Gastrocnemius medialis (tissue), 4 donors: ENCODE data around the gene RBM47.

Experiments used
- CTCF ChIP-seq, 5 experiments: fragments of 450-650 bp in 3 of 5; fragments of 200-600 bp in 2 of 5; sonication (generic) in 2 of 5; IDR thresholded peaks in 4 of 5; conservative IDR thresholded peaks in 1 of 5; 1 replicate in 4 of 5; 2 replicates in 1 of 5; pipeline ENCODE4 v1.5.1; 2016 to 2019; ENCODE audit warnings: antibody characterized with exemption in 5 of 5, mild to moderate bottlenecking in 3 of 5, moderate library complexity in 3 of 5
- POLR2A ChIP-seq, 2 donors: fragments of 450-650 bp; IDR thresholded peaks; one replicate each; pipeline ENCODE4 v1.6.1; 2017; ENCODE audit warnings: antibody characterized with exemption in 2 of 2, mild to moderate bottlenecking in 2 of 2, moderate library complexity in 2 of 2

GRCh38 chr4:40576651-40577480, 52.8 kb downstream of the RBM47 start:
- TF ChIP-seq POLR2A (IDR thresholded peaks at IDR 0.05) (no peak), CTCF (IDR thresholded peaks at IDR 0.05 in 4 of 5, conservative IDR thresholded peaks at IDR 0.05 in 1 of 5) (no peak)
